ENCODE measurements around the gene LRP2BP. TPM values are rescaled to one million over a fixed set of nuclear protein-coding genes. Genes with fewer than 3 reads are reported as not detected.

The LRP2BP gene
- total and polyA plus RNA-seq, 2 of the 13 experiments (the other 11 are each of a cell fraction or from before 2014, with no cell fraction given) = 0.22 to 0.29 TPM

DNA sequence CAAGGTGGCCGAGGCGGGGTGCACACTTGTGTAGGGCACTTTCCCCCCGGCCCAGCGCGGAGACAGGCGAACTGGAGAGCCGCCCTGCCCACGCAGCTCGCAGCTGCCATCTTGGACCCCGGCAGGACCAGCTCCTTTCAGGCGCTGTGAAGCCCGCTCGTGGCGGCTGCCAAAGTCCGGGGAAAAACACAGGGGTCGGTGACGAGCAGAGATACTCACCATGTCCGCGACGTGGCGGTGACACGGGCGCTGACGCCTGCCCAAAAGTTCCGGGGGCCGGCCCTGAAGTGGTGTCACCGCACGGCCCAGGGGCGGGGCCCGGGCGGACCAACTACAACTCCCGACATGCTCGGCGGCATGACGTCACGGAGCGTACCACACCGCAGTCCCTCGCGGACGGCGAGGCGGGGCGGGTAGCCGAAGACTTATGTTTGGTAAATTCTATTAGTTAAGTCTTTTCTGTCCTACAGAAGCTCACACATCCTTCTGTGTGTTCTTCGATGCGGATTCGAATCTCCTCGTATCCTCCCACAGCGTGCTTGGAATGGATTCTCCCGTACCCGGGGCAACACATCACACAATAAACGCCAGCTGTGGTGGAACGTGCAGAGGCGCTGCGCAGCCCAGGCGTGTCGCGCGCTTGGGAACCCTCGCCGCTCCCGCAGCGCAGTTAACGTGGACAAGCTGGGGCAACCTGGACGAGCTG, 30.1 kb upstream of the LRP2BP start, which contains the start of gene UFSP2 (continued):
- 0 out of 2 replicates have a peak, but pooled peaks have one; percentile 55 for TF ChIP-seq ZNF597 (CRISPR knock-in tag; IDR thresholded peaks at IDR 0.05)
- TF ChIP-seq IKZF5 (CRISPR knock-in tag; IDR thresholded peaks at IDR 0.05) = peak; percentile 59; the same call in 1 of the 2 replicates
- 0 out of 2 replicates have a peak, but pooled peaks have one; percentile 25 for TF ChIP-seq ZNF343 (CRISPR knock-in tag; IDR thresholded peaks at IDR 0.05)
- no peak for TF ChIP-seq ONECUT2 (CRISPR knock-in tag; IDR thresholded peaks at IDR 0.05)
- peak; percentile 81; the same call in 1 of the 2 replicates for TF ChIP-seq ZNF556 (CRISPR knock-in tag; IDR thresholded peaks at IDR 0.05; ENCODE audit: borderline replicate concordance)
- peak; percentile 17; the same call in 1 of the 2 replicates for TF ChIP-seq ZNF205 (CRISPR knock-in tag; IDR thresholded peaks at IDR 0.05)
- peak; percentile 36 for TF ChIP-seq AGO2 (optimal IDR thresholded peaks at IDR 0.05; ENCODE audit: low read depth, low read length)
- peak; percentile 21; the same call in 1 of the 2 replicates for TF ChIP-seq ZBED4 (CRISPR knock-in tag; IDR thresholded peaks at IDR 0.05; ENCODE audit: borderline replicate concordance)
- no peak; the same call in 1 of the 2 replicates for TF ChIP-seq RXRB (CRISPR knock-in tag; IDR thresholded peaks at IDR 0.05; ENCODE audit: borderline replicate concordance)
- peak; percentile 81 for TF ChIP-seq ZFX (CRISPR knock-in tag; IDR thresholded peaks at IDR 0.05; ENCODE audit: low read depth)
- peak; percentile 98 for TF ChIP-seq ARID4A (CRISPR knock-in tag; IDR thresholded peaks at IDR 0.05; ENCODE audit: borderline replicate concordance)
- TF ChIP-seq ZNF224 (CRISPR knock-in tag; IDR thresholded peaks at IDR 0.05) = 0 out of 2 replicates have a peak, but pooled peaks have one; percentile 32
- peak; percentile 86 for TF ChIP-seq ZNF317 (CRISPR knock-in tag; IDR thresholded peaks at IDR 0.05)
- TF ChIP-seq, protein P1, sequence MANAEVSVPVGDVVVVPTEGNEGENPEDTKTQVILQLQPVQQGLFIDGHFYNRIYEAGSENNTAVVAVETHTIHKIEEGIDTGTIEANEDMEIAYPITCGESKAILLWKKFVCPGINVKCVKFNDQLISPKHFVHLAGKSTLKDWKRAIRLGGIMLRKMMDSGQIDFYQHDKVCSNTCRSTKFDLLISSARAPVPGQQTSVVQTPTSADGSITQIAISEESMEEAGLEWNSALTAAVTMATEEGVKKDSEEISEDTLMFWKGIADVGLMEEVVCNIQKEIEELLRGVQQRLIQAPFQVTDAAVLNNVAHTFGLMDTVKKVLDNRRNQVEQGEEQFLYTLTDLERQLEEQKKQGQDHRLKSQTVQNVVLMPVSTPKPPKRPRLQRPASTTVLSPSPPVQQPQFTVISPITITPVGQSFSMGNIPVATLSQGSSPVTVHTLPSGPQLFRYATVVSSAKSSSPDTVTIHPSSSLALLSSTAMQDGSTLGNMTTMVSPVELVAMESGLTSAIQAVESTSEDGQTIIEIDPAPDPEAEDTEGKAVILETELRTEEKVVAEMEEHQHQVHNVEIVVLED (CRISPR knock-in tag; IDR thresholded peaks at IDR 0.05; ENCODE audit: borderline replicate concordance) = peak; percentile 92

Measured in HepG2 (cell line).